Inflammatory macrophage treated with lipopolysaccharide for 4 hours (primary cell): ENCODE results near the gene ATP5F1E.
"Not testable (repeated sequence)": the region's sequence is repeated elsewhere in the genome, so short reads cannot be mapped to it uniquely, and the experiment has no call there.

Experiments
- DNase-seq: peaks from one replicate; pipeline ENCODE4 v3.0.0-alpha.2; 2020

Gene ATP5F1E

DNA sequence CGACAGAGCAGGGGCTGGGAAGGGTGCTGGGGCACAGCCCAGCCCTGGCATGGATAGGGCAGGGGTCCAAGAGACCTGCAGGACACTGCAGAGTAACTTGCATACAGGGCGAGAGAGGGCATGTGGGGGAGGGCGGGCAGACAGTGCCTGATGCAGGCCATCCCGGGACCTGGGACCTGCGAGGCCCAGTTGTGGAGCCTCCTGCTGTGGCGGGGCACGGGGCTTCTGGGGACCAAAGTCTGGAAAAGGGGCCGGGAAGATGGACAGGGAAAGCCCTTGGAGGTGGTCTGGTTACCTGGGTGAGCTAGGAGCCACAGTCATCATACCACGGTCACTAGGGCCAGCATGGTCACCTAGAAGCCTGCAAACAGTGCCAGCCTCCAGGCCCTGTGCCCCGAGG, 13.3 kb downstream of the ATP5F1E start:
- DNase-seq: no peak

DNA sequence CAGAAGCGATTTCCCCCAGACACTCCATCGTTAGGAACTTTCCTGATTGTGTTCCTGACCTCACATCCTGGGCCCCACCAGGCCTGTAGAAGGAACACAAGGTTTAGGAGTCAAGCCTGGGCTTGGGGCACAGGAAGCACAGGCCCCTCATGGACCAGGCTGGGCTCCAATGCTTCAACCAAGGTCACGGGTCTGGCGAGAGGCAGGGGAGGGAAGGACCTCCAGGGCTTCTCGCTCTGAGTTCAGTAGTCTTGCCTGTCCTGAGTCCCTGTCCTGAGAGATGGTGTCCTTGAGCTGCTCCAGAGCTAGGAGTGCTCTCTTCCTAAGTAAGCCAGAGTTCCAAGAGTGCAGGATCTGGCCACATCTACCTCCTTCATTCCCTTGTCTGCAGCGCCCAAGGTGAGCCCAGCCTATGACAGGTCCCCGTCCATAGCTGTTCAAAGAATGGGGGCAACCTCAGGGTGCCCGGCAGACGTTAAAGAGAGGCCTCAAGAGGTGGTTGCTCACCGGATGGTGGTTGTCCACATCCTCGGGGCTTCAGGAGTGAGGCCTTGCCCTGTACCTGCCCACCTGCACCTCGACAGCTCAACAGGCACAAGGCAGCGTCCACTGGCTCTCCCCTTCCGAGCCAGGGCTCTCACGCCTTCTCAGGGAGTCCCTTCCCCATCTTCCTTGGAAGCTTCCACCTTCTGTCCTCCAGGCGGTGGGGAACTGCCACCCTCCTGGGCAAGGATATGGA, 14.5 kb downstream of the ATP5F1E start:
- DNase-seq: no peak

GRCh38 chr20:59016795-59017492, 15.2 kb downstream of the ATP5F1E start:
- DNase-seq: no peak

DNA sequence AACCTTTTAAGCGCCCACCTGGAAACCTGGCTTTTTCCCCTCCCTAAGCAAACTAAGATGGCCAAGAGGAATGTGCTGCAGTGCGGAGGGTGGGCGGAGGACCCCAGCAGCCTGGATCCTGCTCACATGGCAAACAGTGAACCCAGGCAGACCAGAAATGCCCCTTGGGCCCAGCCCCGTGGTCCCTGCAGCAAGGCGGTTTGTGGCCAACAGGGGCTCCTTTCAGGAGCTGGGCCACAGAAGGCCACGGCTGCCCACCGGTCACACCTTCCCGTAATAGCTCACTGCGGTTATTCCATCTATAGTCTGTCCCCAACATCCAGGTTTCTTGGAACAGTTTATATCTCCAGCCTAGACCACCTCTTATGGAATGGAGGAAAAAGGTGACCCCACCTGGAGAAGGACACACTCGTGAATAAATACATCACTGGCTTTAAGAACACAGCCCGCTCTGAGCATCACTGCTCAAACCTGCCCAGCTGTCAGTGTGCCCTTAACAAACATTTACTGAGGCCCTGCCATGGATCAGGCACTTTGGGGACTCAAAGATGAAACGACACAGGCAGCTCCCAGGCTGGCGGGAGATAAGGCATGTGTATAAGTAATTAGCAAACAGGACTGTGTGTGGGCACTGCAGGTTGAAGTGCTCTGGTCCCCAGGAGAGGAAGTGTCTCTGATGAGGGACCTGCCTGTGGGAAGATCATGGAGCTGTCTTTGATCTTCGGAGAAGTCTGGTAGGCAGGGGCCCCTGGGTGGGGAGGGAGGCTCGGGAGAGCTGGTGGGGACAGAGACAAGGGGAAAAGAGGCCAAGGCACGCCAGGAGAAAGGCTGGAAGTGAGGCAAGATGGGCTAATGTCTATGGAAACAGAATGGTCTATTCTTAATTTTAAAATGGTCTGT, 16.1 kb downstream of the ATP5F1E start:
- no peak for DNase-seq

DNA sequence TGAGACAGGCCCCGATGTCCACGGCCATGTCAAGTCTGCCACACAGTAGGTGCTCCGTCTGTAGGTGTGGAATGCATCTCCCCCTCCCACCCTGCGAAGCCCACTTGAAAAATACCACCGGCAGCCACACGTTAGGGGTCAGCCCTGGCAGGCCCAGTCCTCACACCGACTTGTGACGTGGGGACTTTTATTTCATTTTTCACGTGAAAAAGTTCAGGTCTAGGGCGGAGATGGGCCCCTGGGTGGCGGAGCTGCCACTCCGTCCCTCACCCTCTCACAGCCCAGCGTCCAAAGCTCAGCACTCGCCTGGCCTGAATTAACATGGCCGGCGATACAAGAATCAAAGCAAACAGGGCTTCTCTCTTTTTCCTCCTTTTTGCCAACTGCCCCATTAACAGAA, 16.7 kb downstream of the ATP5F1E start:
- DNase-seq: no peak

GRCh38 chr20:59014680-59015389, 17.3 kb downstream of the ATP5F1E start:
- no peak for DNase-seq

- no peak for DNase-seq
Measured at GRCh38 chr20:59013959-59014608, 18.1 kb downstream of the ATP5F1E start.

- DNase-seq: no peak
Measured at GRCh38 chr20:59013031-59013951, 18.8 kb downstream of the ATP5F1E start.

- DNase-seq: not testable (repeated sequence)
Measured at GRCh38 chr20:59011874-59012157, 20.3 kb downstream of the ATP5F1E start.

GRCh38 chr20:59010995-59011873, 20.9 kb downstream of the ATP5F1E start:
- DNase-seq: peak; percentile 39

- no peak for DNase-seq
Measured at GRCh38 chr20:59010321-59010994, 21.7 kb downstream of the ATP5F1E start.

- no peak for DNase-seq
Measured at GRCh38 chr20:59008715-59009336, 23.3 kb downstream of the ATP5F1E start.

DNA sequence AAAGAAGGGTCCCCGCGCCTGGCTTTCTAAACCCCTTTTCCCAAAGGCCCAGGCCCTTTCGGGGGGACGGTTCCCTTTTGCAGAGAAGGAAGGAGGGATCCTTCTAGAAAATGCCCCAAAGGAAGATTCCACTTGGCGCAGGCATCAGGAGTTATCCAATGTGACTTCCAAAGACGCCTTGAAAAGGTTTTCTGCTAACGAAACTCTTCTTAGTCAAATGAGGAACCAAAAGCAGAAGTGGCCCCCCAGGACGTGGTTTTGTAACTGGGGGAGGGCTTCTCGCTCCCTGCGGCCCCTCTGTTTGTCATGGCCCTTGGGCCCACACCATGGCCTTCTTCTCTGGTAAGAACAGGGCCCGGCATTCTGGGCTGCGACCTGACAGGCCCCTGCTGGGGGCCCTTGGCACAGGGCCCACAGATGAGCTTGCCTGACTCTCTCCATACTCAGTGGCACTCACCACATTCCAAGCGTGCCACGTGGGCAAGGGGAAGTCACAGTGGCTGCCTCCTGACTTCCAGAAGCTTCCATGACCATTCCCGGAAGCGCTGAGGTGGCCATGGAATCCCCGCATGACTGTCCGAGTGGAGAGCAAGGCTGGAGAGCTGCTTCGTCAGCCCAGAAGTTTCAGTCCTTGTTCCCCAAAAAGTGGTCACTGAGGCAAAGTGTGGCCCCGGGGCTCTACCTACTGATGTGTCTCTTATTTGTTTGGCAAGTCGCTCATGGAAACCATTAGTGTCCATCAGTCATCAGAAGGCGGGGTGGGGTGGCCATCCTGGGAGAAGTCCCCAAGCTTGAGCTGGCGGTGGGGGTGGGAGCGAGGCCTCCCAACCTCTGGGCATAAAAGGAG, 24.2 kb downstream of the ATP5F1E start:
- peak; percentile 98 for DNase-seq

- peak; percentile 75 for DNase-seq
Measured at GRCh38 chr20:59006864-59007664, 25.1 kb downstream of the ATP5F1E start, which contains the start of gene CTSZ. Gene CTSZ, minus strand, starts transcription at chr20:59007254. Its CDS starts 126 bp downstream, at chr20:59007128.

DNA sequence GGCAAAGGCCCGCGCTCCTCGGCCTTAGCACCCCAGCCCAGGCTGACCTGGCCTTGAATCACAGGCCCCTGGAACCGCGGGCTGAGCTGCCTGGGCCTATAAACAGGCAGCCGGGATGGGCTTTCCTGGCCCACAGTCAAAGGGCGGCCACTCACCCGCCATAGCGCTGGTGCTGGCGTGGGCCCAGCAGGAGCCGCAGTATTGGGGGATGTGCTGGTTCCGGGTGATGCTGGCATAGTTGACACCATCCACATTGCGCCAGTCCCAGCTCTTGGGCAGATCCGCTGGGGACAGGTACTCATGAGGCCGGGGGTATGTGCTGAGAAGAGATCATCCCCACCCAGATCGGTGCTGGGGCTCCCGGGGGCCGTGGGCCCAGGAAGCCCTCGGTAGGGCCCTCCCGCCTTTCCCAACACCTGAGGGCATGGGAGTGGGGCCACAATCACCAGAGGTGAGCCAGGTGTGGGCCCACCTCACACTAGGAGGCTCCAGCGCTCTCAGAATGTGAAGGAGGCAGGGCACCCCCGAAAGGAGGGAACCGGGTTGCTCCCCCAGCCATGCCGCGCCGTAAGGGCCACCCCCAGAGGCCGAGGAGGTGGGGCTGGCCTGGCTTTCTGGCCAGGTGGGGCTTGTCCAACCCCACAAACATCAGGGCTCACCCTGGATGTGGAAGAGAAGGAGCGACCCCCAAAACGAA, 25.8 kb downstream of the ATP5F1E start:
- peak; percentile 26 for DNase-seq

GRCh38 chr20:59005523-59006166, 26.5 kb downstream of the ATP5F1E start:
- DNase-seq: no peak
